ENCODE data around the gene PHF1.

The PHF1 gene

GRCh38 chr6:33450434-33450833, 39.6 kb downstream of the PHF1 start:
- TF ChIP-seq, protein P1, sequence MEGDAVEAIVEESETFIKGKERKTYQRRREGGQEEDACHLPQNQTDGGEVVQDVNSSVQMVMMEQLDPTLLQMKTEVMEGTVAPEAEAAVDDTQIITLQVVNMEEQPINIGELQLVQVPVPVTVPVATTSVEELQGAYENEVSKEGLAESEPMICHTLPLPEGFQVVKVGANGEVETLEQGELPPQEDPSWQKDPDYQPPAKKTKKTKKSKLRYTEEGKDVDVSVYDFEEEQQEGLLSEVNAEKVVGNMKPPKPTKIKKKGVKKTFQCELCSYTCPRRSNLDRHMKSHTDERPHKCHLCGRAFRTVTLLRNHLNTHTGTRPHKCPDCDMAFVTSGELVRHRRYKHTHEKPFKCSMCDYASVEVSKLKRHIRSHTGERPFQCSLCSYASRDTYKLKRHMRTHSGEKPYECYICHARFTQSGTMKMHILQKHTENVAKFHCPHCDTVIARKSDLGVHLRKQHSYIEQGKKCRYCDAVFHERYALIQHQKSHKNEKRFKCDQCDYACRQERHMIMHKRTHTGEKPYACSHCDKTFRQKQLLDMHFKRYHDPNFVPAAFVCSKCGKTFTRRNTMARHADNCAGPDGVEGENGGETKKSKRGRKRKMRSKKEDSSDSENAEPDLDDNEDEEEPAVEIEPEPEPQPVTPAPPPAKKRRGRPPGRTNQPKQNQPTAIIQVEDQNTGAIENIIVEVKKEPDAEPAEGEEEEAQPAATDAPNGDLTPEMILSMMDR (IDR thresholded peaks at IDR 0.05; ENCODE audit: low read depth, low read length, missing control alignments): no peak
- no peak overlapping the region for H3K4me3 ChIP-seq (ENCODE audit: low read depth, low read length)
- in situ Hi-C loops (cut with HindIII; ENCODE audit: low sequenced_read_pairs): no loop called here
- DNase-seq (ENCODE audit: low read depth): no peak

GRCh38 chr6:33451606-33452005, 40.8 kb downstream of the PHF1 start:
- TF ChIP-seq, protein P1 (IDR thresholded peaks at IDR 0.05; ENCODE audit: low read depth, low read length, missing control alignments): no peak
- in situ Hi-C loops (cut with HindIII; ENCODE audit: low sequenced_read_pairs): no loop called here
- H3K4me3 ChIP-seq (ENCODE audit: low read depth, low read length): no peak overlapping the region
- no peak for DNase-seq (ENCODE audit: low read depth)

DNA sequence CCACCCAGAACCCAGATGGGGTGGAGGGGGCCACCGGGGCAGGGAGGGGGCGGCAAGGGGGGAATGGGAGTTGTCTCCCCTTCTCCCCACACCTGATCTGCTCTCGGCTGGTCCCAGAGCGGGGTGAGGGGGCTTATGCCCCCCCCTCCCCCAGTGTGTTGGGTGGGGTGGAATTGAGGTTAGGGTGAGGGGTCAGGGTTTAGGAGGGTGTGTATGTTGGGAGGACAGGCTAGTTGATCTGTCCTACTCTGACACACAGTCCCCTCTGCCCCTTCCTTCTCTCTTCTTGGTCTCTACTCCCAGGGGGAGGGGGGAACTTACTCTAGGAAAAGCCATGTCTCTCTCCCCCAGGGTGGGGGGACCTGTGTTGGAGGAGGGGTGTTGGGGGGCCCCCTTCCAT, 41.7 kb downstream of the PHF1 start:
- TF ChIP-seq, protein P1 (IDR thresholded peaks at IDR 0.05; ENCODE audit: low read depth, low read length, missing control alignments): no peak
- in situ Hi-C loops (cut with HindIII; ENCODE audit: low sequenced_read_pairs): no loop called here
- no peak overlapping the region for H3K4me3 ChIP-seq (ENCODE audit: low read depth, low read length)
- DNase-seq (ENCODE audit: low read depth): no peak

DNA sequence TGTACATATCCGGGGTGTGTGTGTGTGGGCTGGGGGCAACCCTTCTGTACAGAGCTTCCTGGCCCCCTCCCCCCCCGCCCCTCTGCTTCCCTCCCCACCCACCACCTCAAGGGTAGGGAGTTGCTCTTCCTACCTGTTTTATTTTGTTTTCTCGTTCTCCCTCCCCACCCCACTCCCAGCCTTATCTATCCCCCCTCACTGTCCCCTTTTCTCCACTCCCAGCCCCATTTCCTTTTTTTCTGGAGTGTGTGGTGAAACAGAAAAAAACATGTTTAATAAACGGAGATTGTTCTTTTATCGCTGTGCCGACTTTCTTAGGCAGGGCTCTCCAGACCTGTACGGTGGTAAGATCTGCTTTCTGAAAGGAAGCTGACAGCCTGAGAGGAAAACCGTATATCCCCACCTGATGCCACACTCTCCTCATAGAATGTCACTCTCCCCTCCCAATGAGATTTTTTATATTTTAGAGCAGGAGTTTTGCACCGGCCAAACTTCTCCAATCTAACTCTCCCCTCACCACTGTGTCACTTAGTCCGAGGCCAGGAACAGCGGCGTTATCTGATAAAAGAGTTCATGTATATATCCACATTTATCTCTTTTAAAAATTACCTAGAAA, 42.7 kb downstream of the PHF1 start:
- TF ChIP-seq, protein P1 (IDR thresholded peaks at IDR 0.05; ENCODE audit: low read depth, low read length, missing control alignments): no peak
- DNase-seq (ENCODE audit: low read depth): no peak
- in situ Hi-C loops (cut with HindIII; ENCODE audit: low sequenced_read_pairs): no loop called here
- H3K4me3 ChIP-seq (ENCODE audit: low read depth, low read length): peak overlapping the region; percentile 96

DNA sequence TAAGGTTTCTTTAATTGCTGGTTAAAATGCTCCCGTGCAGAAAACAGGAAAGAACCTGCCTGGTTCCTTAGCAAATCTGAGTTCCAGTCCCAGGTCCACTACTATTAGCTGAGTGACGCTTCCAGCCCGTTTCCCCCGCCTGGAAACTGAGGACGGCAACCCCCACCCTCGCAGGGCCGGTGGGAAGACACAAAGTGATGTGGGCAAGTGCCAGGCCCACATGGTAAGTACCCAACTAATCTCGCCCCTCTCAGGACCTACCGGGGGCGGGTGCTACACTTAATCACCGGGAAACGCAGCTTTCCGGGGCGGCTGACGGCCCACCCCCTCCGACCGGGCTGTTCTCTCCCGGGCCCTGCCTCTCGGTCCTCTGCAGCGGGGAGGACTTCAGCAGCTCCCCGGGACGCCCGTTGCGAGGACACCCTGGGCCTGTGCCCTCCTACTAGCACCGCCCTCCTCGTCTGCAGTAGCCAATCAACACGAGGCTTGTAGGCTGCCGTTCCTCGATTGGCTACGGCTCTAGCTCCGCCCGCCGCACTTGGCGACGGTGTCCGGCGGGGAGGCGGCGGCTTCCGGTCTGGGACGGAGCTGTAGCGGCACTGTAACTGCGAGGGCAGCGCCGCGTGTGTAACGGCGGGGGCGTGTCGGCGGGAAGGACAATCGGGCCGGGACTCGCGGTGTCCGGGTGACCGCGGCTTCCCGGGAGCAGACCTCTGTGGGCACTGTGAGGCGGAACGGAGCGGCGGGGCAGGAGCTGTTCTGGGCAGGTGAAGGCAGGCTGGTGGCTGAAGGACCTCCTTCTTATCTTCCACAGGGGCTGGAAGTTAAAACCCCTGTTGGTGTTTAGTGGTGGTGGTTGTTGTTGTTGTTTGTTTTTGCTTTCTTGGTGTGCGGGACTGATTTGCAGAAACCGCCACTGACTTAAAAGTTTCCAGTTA, 43.5 kb downstream of the PHF1 start, which contains the start of gene ZBTB9:
Gene ZBTB9 (plus strand): TSS at position 568 of the 938 bp plus-strand sequence. CDS start 525 bp downstream, outside the sequence.
- TF ChIP-seq, protein P1 (IDR thresholded peaks at IDR 0.05; ENCODE audit: low read depth, low read length, missing control alignments): no peak
- DNase-seq (ENCODE audit: low read depth): peak; percentile 82
- in situ Hi-C loops (cut with HindIII; ENCODE audit: low sequenced_read_pairs): no loop called here
- H3K4me3 ChIP-seq (ENCODE audit: low read depth, low read length): peak within 1 kb of the TSS; percentile 96

DNA sequence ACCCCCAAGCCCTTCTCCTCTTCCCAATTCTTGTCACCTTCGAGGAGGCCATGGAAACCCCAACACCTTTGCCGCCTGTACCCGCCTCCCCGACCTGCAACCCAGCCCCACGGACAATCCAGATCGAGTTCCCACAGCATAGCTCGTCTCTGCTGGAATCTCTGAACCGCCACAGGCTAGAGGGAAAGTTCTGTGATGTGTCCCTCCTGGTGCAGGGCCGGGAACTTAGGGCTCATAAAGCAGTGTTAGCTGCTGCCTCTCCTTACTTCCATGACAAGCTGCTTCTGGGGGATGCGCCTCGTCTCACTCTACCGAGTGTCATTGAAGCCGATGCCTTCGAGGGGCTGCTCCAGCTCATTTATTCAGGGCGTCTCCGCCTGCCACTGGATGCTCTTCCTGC, 44.2 kb downstream of the PHF1 start:
- no peak for DNase-seq (ENCODE audit: low read depth)
- in situ Hi-C loops (cut with HindIII; ENCODE audit: low sequenced_read_pairs): no loop called here
- TF ChIP-seq, protein P1 (IDR thresholded peaks at IDR 0.05; ENCODE audit: low read depth, low read length, missing control alignments): no peak
- H3K4me3 ChIP-seq (ENCODE audit: low read depth, low read length): peak overlapping the region; percentile 96

Data from astrocyte of the cerebellum (primary cell).